Thoracic aorta (tissue), 2 donors: ENCODE results near the gene CFD. TPM values are rescaled to one million over a fixed set of nuclear protein-coding genes. Genes with fewer than 3 reads are reported as not detected.

Source experiments
- ATAC-seq: fragments of 150-250 bp; one replicate; pipeline ENCODE4 v1.8.0; 2017; ENCODE audit warnings: low read depth; ENCODE audit not compliant: insufficient number of reproducible peaks, low FRiP score
- DNase-seq: peaks from one replicate; pipeline ENCODE4 v3.0.0-alpha.2; 2020; ENCODE audit warnings: low spot score
- H3K27ac ChIP-seq, 2 donors: fragments of 200-600 bp; sonication (generic); 1 replicate in 1 of 2; 2 replicates in 1 of 2; pipeline ENCODE4 v1.5.1; 2016; ENCODE audit warnings: mild to moderate bottlenecking in 2 of 2, moderate library complexity in 2 of 2
- H3K27me3 ChIP-seq: fragments of 200-600 bp; sonication (generic); replicated peaks from 2 replicates; pipeline ENCODE4 v1.6.0; 2016; ENCODE audit warnings: mild to moderate bottlenecking; ENCODE audit not compliant: insufficient read depth
- H3K36me3 ChIP-seq: fragments of 200-600 bp; sonication (generic); one replicate; pipeline ENCODE4 v1.5.1; 2016
- H3K4me1 ChIP-seq, 2 donors: fragments of 200-600 bp; sonication (generic); 1 replicate in 1 of 2; 2 replicates in 1 of 2; pipeline versions ENCODE4 v1.5.1 to v1.6.0; 2016; ENCODE audit warnings: low read depth in 2 of 2, mild to moderate bottlenecking in 1 of 2; ENCODE audit not compliant: control insufficient read depth in 1 of 2
- H3K4me3 ChIP-seq: fragments of 200-600 bp; sonication (generic); 2 replicates; pipeline ENCODE4 v1.5.1; 2016; ENCODE audit warnings: mild to moderate bottlenecking
- H3K9me3 ChIP-seq: fragments of 200-600 bp; sonication (generic); 2 replicates; pipeline ENCODE4 v1.5.1; 2016
- total RNA-seq, 2 donors: library from RNA; depleted of rRNA; stranded (reverse); fragments of >200 nt; gene quantifications; one replicate each; pipeline versions ENCODE4 v1.1.0 to v1.2.3, GENCODE V29; 2016
- TF ChIP-seq, protein P1 (sequence below): fragments of 200-600 bp; sonication (generic); IDR thresholded peaks from one replicate; pipeline ENCODE4 v1.5.1; 2019; ENCODE audit warnings: antibody characterized with exemption

The CFD gene
- total RNA-seq, 2 donors from 2014 or later = 472 to 781 TPM

DNA sequence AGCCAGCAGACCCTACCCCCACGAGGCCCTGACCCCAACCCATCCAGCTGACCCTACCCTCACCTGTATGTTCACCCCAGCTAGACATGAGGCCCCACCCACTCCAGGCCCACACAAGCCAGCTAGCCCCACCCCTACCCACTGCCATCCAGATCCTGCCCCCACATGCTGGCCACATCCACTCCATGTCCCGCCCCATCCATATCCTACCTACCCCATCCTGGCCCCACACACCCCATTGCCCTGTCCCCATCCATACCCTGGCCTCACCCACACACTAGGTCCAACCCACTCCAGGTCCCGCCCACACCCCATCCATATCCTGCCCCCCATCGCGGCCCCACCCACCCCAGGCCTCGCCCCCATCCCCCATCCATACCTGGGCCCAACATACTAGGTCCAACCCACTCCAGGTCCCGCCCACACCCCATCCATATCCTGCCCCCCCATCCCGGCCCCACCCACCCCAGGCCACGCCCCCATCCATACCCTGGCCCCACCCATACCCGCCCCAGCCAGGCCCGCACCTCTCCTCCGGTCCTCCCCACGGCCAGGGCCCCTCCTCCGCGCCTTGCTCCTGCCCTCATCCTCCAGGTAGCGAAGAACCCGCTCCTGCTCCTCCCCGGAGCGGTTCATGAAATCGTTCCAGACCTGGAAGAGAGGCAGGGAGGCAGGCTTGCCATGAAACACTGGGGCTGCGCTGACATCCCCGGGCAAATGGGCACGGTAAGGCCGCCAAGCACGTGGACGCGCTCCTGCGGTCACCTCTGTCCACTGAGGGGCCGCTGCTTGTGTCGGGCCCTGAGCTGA lies 41.0 kb downstream of the CFD start:
- no peak overlapping the region for H3K27ac ChIP-seq
- TF ChIP-seq, protein P1, sequence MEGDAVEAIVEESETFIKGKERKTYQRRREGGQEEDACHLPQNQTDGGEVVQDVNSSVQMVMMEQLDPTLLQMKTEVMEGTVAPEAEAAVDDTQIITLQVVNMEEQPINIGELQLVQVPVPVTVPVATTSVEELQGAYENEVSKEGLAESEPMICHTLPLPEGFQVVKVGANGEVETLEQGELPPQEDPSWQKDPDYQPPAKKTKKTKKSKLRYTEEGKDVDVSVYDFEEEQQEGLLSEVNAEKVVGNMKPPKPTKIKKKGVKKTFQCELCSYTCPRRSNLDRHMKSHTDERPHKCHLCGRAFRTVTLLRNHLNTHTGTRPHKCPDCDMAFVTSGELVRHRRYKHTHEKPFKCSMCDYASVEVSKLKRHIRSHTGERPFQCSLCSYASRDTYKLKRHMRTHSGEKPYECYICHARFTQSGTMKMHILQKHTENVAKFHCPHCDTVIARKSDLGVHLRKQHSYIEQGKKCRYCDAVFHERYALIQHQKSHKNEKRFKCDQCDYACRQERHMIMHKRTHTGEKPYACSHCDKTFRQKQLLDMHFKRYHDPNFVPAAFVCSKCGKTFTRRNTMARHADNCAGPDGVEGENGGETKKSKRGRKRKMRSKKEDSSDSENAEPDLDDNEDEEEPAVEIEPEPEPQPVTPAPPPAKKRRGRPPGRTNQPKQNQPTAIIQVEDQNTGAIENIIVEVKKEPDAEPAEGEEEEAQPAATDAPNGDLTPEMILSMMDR = no peak
- H3K36me3 ChIP-seq = no peaks in the 10 kb centered on the region
- no peak for ATAC-seq
- peaks cover 0 to 9% of the 10 kb centered on the region in 2 donors for H3K4me1 ChIP-seq
- DNase-seq = no peak
- H3K27me3 ChIP-seq = no peaks in the 10 kb centered on the region
- H3K4me3 ChIP-seq = no peak overlapping the region
- H3K9me3 ChIP-seq = no peaks in the 10 kb centered on the region

DNA sequence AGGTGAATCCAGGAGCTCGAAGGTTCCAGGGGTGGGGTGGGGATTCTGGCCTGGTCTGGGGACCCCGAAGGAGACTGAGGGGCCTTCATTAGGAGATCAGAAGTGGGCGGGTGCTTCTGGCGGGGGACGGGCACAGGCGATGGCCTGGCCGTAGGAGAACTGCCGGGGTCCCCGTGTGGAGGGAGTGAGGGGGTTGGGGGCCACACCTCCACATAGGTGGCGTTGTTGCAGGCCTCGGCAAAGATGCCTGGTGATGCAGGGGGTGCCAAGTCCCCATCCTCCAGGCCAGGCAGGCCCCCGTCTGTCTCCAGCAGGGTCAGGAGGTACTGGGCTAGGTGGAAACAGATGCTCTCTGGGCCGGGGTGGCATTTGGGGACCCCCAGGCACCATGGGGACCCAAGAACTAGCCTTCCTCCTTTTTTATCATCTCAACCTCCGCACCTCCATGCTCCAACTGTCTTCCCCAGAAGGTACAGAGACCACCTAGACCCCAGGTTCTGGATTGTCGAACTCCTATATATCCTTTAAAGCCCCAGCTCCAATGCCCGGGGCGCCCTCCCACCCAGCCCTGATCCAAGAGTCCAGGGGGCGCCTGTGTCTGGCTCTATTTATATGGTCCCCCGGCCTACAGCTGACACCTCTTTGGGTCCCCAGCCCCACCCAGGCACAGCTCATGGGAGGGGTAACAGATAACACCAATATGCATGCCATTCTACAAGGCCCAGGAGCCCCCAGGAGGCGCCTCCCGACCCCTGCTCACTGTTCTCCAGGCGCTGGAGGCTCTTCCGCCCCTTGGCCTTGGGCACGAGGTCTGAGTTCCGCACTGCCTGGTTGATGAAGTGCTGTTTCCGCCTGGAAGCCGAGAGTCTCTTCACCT lies 42.0 kb downstream of the CFD start:
- DNase-seq (no peak), ATAC-seq (no peak)
- Histone ChIP-seq H3K27ac (no peak overlapping the region), H3K4me1 (peaks cover 0 to 9% of the 10 kb centered on the region in 2 donors), H3K36me3 (no peaks in the 10 kb centered on the region), H3K9me3 (no peaks in the 10 kb centered on the region), H3K27me3 (no peaks in the 10 kb centered on the region), H3K4me3 (no peak overlapping the region)
- TF ChIP-seq, protein P1 = no peak

DNA sequence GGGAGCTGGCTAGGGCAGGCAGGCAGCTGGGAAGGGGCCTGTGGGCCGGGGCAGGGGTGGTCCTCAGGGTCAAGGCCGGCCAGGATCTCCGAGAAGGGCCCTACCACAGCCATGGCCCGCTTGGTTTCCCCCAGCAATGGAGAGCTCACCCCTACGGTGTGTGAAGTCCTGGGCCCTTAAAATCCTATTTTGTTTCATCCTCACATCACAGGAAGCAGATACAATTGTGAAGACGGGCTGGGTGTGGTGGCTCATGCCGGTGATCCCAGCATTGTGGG lies 42.6 kb downstream of the CFD start:
- peaks cover 0 to 9% of the 10 kb centered on the region in 2 donors for H3K4me1 ChIP-seq
- H3K27ac ChIP-seq = no peak overlapping the region
- no peaks in the 10 kb centered on the region for H3K27me3 ChIP-seq
- H3K4me3 ChIP-seq = no peak overlapping the region
- TF ChIP-seq, protein P1 = no peak
- no peaks in the 10 kb centered on the region for H3K9me3 ChIP-seq
- ATAC-seq = no peak
- DNase-seq = no peak
- no peaks in the 10 kb centered on the region for H3K36me3 ChIP-seq

DNA sequence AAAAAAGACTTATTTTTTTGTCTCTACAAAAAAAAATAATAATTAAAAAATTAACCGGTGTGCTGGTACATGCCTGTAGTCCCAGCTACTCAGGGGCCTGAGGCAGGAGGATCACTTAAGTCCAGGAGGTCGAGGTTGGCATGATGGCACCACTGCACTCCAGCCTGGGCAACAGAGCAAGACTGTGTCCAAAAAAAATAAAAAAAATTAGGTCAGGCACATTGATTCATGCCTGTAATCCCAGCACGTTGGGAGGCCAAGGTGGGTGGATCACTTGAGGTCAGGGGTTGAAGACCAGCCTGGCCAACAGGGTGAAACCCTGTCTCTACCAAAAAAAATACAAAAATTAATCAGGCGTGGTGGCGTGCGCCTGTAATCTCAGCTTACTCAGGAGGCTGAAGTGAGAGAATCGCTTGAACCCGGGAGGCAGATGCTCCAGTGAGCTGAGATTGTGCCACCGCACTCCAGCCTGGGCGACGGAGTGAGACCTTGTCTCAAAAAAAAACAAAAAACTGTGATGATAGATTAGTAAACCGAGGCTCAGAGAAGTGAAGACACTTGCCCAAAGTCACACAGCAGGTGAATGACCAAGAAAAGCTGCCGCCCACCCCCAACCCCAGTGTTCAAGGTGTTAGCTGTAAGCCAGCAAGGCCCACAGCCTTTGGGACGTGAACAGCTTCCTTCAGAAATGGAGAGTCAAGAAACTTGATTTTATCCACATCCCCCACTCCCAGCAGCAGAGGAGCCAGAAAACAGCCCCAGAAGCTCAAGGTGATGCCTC lies 43.2 kb downstream of the CFD start:
- Histone ChIP-seq H3K9me3 (no peaks in the 10 kb centered on the region), H3K27me3 (no peaks in the 10 kb centered on the region), H3K36me3 (no peaks in the 10 kb centered on the region), H3K27ac (no peak overlapping the region), H3K4me1 (peaks cover 0 to 9% of the 10 kb centered on the region in 2 donors), H3K4me3 (no peak overlapping the region)
- DNase-seq = no peak
- TF ChIP-seq, protein P1 = no peak
- no peak for ATAC-seq
